Pancreas (tissue), 10 donors: ENCODE results near the gene DGKG. TPM values are rescaled to one million over a fixed set of nuclear protein-coding genes. Genes with fewer than 3 reads are reported as not detected.

Experiments used
- ATAC-seq, 4 donors: fragments of 200-7000 bp; cut with Tn5 transposase; one replicate each; pipeline versions ENCODE4 v1.8.0 to v1.9.1; 2020; ENCODE audit warnings: mild to moderate bottlenecking in 4 of 4, moderate library complexity in 4 of 4
- DNase-seq, 6 donors: peaks; one replicate each; pipeline ENCODE4 v3.0.0-alpha.2; 2020
- FAIRE-seq: peaks from 2 replicates; lab custom pipeline; 2012; peaks lifted over from hg19 to GRCh38; lab: Jason Lieb, UNC
- H3K27ac ChIP-seq, 4 donors: fragments of 200-600 bp; sonication (generic); 1 replicate in 3 of 4; 2 replicates in 1 of 4; pipeline versions ENCODE4 v1.5.0 to v1.8.0; 2020
- H3K27me3 ChIP-seq, 4 donors: fragments of 200-600 bp; one replicate each; pipeline ENCODE4 v1.8.0; 2021
- H3K36me3 ChIP-seq, 3 donors: fragments of 200-600 bp; sonication (generic) in 1 of 3; one replicate each; pipeline versions ENCODE4 v1.5.0 to v1.8.0; 2020 to 2021
- H3K4me1 ChIP-seq, 3 donors: fragments of 200-600 bp; one replicate each; pipeline ENCODE4 v1.8.0; 2021
- H3K4me3 ChIP-seq, 4 donors: fragments of 200-600 bp; sonication (generic) in 2 of 4; one replicate each; pipeline versions ENCODE4 v1.5.0 to v1.8.0; 2020 to 2021
- H3K9me3 ChIP-seq, 4 donors: fragments of 200-600 bp; one replicate each; pipeline ENCODE4 v1.8.0; 2021
- WGBS, 2 donors: extraction: QIAGEN DNeasy Blood & Tissue Kit; methylation state at CpG; one replicate each; pipeline ENCODE4 v1.1.7; 2013; 5-methylcytosine and 5-hydroxymethylcytosine counted together
- intact Hi-C, 3 donors: fragments of 100-400 bp; cut with DNase I; formaldehyde crosslinking; loops; one replicate each; pipeline versions ENCODE4 v1.11.1 to v1.14.2; 2022
- polyA plus RNA-seq, 2 donors: library from polyadenylated mRNA; stranded (reverse); fragments of 200-250 nt; gene quantifications; one replicate each; pipeline ENCODE4 v1.2.3, GENCODE V29; 2013
- total RNA-seq, 6 donors: library from RNA; stranded (reverse); fragmentation: NEBNext Ultra II Directional in 4 of 6; extraction: Animal tissue kit (Norgen Biotek cat#: 25700) in 4 of 6; gene quantifications; one replicate each; pipeline versions ENCODE4 v1.2.1 to v1.2.4, GENCODE V29; 2021 to 2023
- TF ChIP-seq, protein P1 (sequence below), 4 donors: fragments of 200-600 bp; sonication (generic) in 3 of 4; IDR thresholded peaks; one replicate each; pipeline versions ENCODE4 v1.5.0 to v1.8.0; 2021; ENCODE audit warnings: antibody characterized with exemption in 4 of 4
- donor health status: healthy with polysubstance abuse.
- donor health status: DM: no; HTN: no; CAD: no; lungs with moderate emphysema.
- donor health status: DM: no; HTN: no; CAD: no.
- donor health status: control.
- donor health status: control.
- donor health status: Bipolar disorder and iron deficiency.
- donor health status: DM: yes; HTN: yes; CAD: no.
- donor health status: DM: no; HTN: no; CAD: no.
- donor health status: DM: no; HTN: no; CAD: no.
- donor health status: DM: yes; HTN: yes; CAD: no.

DGKG gene
- total and polyA plus RNA-seq, 8 donors, result 0.16 to 2.0 (median 0.88) TPM

DNA sequence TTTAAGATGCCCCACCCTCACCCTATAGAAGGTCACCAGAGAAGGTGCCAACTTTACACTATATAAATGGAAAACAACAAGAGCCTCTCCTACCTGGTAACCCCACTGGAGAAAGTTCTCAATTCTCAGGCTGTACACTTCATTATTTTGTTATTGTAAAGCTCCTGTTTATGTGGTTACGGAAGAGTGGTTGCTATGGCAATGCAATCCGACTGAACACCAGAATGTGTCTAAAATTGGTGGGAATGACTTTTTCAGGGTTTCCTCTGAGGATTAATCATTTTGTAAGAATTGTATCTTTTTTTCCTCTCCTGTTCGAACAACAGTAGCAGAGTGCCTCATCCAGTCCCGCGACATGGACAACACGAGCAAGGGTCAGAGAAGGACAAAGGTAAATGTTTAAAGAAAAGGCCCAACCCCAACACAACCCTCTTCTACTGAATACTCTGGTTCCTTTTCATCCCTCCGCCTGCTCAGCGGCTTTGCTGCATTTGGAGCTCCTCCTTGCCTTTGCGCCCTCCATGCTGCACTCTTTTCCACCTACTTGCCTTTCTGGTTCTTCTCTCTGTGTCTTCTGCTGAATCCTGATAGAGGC lies 45.3 kb downstream of the DGKG start:
- DNase-seq (no peak), FAIRE-seq (no peak), ATAC-seq (no peak)
- TF ChIP-seq, protein P1, sequence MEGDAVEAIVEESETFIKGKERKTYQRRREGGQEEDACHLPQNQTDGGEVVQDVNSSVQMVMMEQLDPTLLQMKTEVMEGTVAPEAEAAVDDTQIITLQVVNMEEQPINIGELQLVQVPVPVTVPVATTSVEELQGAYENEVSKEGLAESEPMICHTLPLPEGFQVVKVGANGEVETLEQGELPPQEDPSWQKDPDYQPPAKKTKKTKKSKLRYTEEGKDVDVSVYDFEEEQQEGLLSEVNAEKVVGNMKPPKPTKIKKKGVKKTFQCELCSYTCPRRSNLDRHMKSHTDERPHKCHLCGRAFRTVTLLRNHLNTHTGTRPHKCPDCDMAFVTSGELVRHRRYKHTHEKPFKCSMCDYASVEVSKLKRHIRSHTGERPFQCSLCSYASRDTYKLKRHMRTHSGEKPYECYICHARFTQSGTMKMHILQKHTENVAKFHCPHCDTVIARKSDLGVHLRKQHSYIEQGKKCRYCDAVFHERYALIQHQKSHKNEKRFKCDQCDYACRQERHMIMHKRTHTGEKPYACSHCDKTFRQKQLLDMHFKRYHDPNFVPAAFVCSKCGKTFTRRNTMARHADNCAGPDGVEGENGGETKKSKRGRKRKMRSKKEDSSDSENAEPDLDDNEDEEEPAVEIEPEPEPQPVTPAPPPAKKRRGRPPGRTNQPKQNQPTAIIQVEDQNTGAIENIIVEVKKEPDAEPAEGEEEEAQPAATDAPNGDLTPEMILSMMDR (IDR thresholded peaks at IDR 0.05), result no peak
- Histone ChIP-seq H3K36me3 (no peaks in the 10 kb centered on the region), H3K27ac (no peak overlapping the region), H3K27me3 (no peaks in the 10 kb centered on the region), H3K4me1 (no peaks in the 10 kb centered on the region), H3K9me3 (no peaks in the 10 kb centered on the region), H3K4me3 (no peak overlapping the region)
- intact Hi-C loops, result no loop called here
- 79 to 81% methylated on average over 9 of the region's 9 CpGs for WGBS, 2 donors

DNA sequence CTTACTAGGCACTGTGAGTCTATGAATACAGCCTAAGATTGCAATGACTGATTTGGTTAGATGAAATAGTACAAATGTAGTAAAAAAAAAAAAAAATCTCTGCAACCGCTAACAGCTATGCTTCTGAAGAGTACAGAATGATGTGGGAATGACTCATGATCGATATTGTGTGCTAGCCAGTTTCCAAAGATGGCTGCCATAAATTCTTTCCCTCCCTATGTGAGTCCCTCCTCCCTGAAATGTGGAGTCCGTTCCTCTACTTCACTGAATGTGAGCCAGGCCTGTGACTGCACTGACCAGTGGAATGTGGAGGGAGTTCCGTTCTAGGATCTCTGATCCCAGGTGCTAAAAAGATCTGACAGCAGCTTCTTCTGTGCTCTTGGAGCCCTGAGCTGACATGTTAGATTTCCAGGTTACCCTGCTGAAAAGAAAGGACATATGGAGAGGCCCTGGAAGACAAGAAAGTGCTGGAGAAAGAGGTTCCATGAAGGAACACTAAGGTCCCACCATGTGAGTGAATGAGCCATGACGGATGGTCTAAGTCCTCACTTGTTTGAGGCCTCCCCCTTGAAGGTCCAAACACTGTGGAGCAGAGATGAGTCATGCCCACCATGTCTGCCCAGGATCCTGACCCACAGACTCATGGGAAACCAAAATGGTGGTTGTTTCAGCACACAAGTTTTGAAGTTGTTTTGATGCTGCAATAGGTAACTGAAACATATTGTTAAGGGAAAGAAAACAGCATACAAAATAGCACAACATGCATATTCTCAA lies 46.3 kb downstream of the DGKG start:
- Histone ChIP-seq H3K36me3 (no peaks in the 10 kb centered on the region), H3K4me3 (no peak overlapping the region), H3K27ac (no peak overlapping the region), H3K27me3 (no peaks in the 10 kb centered on the region), H3K4me1 (no peaks in the 10 kb centered on the region), H3K9me3 (no peaks in the 10 kb centered on the region)
- no peak for DNase-seq
- TF ChIP-seq, protein P1 (IDR thresholded peaks at IDR 0.05), result no peak
- FAIRE-seq, result no peak
- WGBS, 2 donors, result 90 to 97% methylated on average over 5 of the region's 5 CpGs
- ATAC-seq, result no peak
- intact Hi-C loops, result no loop called here

DNA sequence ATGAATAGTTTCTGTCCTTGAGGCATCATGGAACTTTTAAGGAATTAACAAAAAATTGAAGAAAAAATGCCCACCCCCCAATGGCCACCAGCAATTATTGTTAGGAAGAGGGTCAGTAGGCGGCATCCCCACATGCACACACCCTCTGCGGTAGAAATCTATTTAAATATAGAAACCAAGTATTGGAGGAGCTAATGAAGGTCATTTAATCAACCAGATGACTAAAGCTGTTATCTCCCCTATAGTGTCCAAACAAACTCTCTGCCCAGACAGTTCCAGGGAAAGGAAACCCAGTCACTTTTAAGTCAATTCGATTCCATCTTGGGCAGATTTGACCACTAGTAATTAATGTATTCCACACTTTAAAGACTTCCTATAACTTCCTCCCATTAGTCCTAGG lies 47.1 kb downstream of the DGKG start:
- Histone ChIP-seq H3K4me1 (no peaks in the 10 kb centered on the region), H3K27me3 (no peaks in the 10 kb centered on the region), H3K36me3 (no peaks in the 10 kb centered on the region), H3K9me3 (no peaks in the 10 kb centered on the region), H3K27ac (no peak overlapping the region), H3K4me3 (no peak overlapping the region)
- no peak for ATAC-seq
- no peak for FAIRE-seq
- 84 to 88% methylated on average over 3 of the region's 3 CpGs for WGBS, 2 donors
- TF ChIP-seq, protein P1 (IDR thresholded peaks at IDR 0.05), result no peak
- intact Hi-C loops, result no loop called here
- DNase-seq, result no peak

DNA sequence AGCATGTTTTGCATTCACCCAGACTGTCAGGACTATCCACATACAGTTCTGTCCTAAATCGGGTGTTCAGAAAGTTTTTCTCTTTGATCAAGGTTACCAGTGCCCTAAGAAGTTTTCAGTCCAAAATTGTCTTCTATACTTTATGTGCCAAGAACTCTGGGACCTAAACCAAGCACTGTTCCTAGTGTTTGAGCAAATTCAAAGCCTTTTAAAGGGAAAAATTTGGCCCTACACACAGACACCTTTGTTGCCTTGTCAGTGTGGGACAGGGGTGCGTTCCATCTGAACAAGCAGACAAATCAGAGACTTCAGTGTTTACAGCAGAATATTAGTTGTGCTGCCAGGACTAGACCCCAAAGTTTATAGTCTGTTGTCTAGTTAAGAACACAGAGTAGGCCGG lies 50.6 kb downstream of the DGKG start:
- intact Hi-C loops, result no loop called here
- 86 to 89% methylated on average over 3 of the region's 3 CpGs for WGBS, 2 donors
- H3K9me3 ChIP-seq, result no peaks in the 10 kb centered on the region
- ATAC-seq, result no peak
- TF ChIP-seq, protein P1 (IDR thresholded peaks at IDR 0.05), result no peak
- no peak overlapping the region for H3K27ac ChIP-seq
- no peaks in the 10 kb centered on the region for H3K4me1 ChIP-seq
- FAIRE-seq, result no peak
- H3K27me3 ChIP-seq, result no peaks in the 10 kb centered on the region
- DNase-seq, result no peak
- H3K36me3 ChIP-seq, result no peaks in the 10 kb centered on the region
- H3K4me3 ChIP-seq, result no peak overlapping the region

DNA sequence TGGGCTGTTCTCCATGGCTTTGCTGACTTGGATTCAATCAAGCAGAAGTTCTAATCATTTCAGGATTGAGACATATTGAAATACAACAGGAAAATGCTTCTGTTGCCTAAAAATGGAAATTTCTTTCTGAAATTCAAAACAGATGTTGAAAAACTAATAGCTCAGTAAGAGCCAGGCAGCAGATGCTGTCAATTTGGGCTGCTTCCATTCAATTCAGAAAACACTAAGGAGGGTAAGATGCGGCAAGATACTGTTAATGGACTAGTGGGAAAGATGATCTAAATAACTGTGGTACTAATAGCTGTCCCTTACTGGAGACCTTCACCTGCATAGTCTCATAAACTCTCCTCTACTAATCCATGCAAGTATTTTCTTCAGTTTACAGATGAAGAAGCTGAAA lies 53.5 kb downstream of the DGKG start:
- no peaks in the 10 kb centered on the region for H3K27me3 ChIP-seq
- H3K36me3 ChIP-seq, result no peaks in the 10 kb centered on the region
- no peak for ATAC-seq
- TF ChIP-seq, protein P1 (IDR thresholded peaks at IDR 0.05), result no peak
- no peaks in the 10 kb centered on the region for H3K4me1 ChIP-seq
- H3K27ac ChIP-seq, result no peak overlapping the region
- FAIRE-seq, result no peak
- H3K4me3 ChIP-seq, result no peak overlapping the region
- H3K9me3 ChIP-seq, result no peaks in the 10 kb centered on the region
- 94 to 96% methylated on average over 1 of the region's 1 CpG for WGBS, 2 donors
- no peak for DNase-seq
- intact Hi-C loops, result no loop called here
